HepG2 (cell line): ENCODE measurements around the gene OSBPL5. TPM values are rescaled to one million over a fixed set of nuclear protein-coding genes. Genes with fewer than 3 reads are reported as not detected.

Experiments
- ATAC-seq: fragments of 200-7000 bp; cut with Tn5 transposase; 3 replicates; pipeline ENCODE4 v1.9.1; 2020; ENCODE audit warnings: mild to moderate bottlenecking, moderate library complexity
- BruUV-seq: library from RNA; stranded (reverse); fragments of 400-500 nt; replicated peaks from 2 replicates; lab custom pipeline; 2021; lab: Mats Ljungman, UMichigan
- CTCF ChIA-PET: fragments of 300-600 bp; formaldehyde crosslinking; extraction: SDS; loops from one replicate; lab custom pipeline; 2021; ENCODE audit warnings: low total read pairs, inconsistent platforms, low intra/inter-chr PET ratio; lab: Yijun Ruan, JAX
- POLR2A ChIA-PET: fragments of 350-600 bp; sonication (Branson Sonifier 250); formaldehyde crosslinking; loops from one replicate; lab custom pipeline; 2020; ENCODE audit warnings: antibody characterized with exemption, inconsistent platforms; lab: Yijun Ruan, JAX
- DNase-seq: peaks from one replicate; pipeline ENCODE4 v3.0.0-alpha.2; 2015; ENCODE audit warnings: low spot score
- FAIRE-seq: peaks from 3 replicates; lab custom pipeline; 2011; peaks lifted over from hg19 to GRCh38; lab: Jason Lieb, UNC
- H2AFZ ChIP-seq: one replicate; pipeline ENCODE4 v1.6.1; 2011; ENCODE audit warnings: low read length, inconsistent platforms
- H3K27ac ChIP-seq: fragments of 300-600 bp; 3 replicates; pipeline ENCODE4 v1.8.0; 2011; ENCODE audit warnings: mixed run types, mild to moderate bottlenecking, mixed read lengths, low read length, inconsistent platforms; ENCODE audit not compliant: insufficient read depth; ENCODE audit errors: extremely low read length
- H3K27me3 ChIP-seq, 2 experiments: fragments of 200-600 bp in 1 of 2; 2 replicates in 1 of 2; 3 replicates in 1 of 2; pipeline versions ENCODE4 v1.6.0 to v1.8.0; 2011; ENCODE audit warnings: low read length in 2 of 2, mild to moderate bottlenecking in 2 of 2, moderate library complexity in 2 of 2, inconsistent platforms in 1 of 2; ENCODE audit not compliant: insufficient read depth in 2 of 2, control insufficient read depth in 1 of 2
- H3K36me3 ChIP-seq, 2 experiments: fragments of 200-600 bp in 1 of 2; replicated peaks in 1 of 2; 2 replicates in 1 of 2; 3 replicates in 1 of 2; pipeline versions ENCODE4 v1.5.1 to v1.8.0; 2011; ENCODE audit warnings: low read length in 2 of 2, inconsistent platforms in 1 of 2; ENCODE audit not compliant: insufficient read depth in 2 of 2, control insufficient read depth in 1 of 2
- H3K4me1 ChIP-seq: 2 replicates; pipeline ENCODE4 v1.5.1; 2012; ENCODE audit warnings: low read length, inconsistent platforms; ENCODE audit not compliant: insufficient read depth
- H3K4me2 ChIP-seq: 2 replicates; pipeline ENCODE4 v1.6.0; 2011; ENCODE audit warnings: low read depth, low read length, inconsistent platforms
- H3K4me3 ChIP-seq, 3 experiments: fragments of 200-600 bp in 1 of 3; sonication (generic), shearing (Covaris generic) in 1 of 3; replicated peaks in 1 of 3; 2 replicates each; pipeline ENCODE4 v1.5.1; 2011 to 2016; ENCODE audit warnings: low read length in 3 of 3, inconsistent platforms in 2 of 3, low read depth in 2 of 3, mild to moderate bottlenecking in 2 of 3, control low read depth in 1 of 3, mixed read lengths in 1 of 3; ENCODE audit not compliant: insufficient read depth in 1 of 3
- H3K79me2 ChIP-seq: one replicate; pipeline ENCODE4 v1.6.1; 2011; ENCODE audit warnings: low read length, inconsistent platforms; ENCODE audit not compliant: insufficient read depth
- H3K9ac ChIP-seq: 2 replicates; pipeline ENCODE4 v1.6.0; 2011; ENCODE audit warnings: mild to moderate bottlenecking, low read depth, low read length, inconsistent platforms; ENCODE audit not compliant: insufficient read depth
- H3K9me3 ChIP-seq: 2 replicates; pipeline ENCODE4 v1.5.1; 2012; ENCODE audit warnings: mild to moderate bottlenecking, low read length
- H4K20me1 ChIP-seq: 2 replicates; pipeline ENCODE4 v1.6.0; 2011; ENCODE audit warnings: inconsistent platforms, mild to moderate bottlenecking, low read length, moderate library complexity; ENCODE audit not compliant: insufficient read depth
- BRCA1 ChIP-seq: sonication (generic); formaldehyde crosslinking; IDR thresholded peaks from 2 replicates; pipeline ENCODE4 v1.4.0; 2020; ENCODE audit warnings: missing genetic modification reagents
- NFKB2 ChIP-seq: sonication (generic); formaldehyde crosslinking; IDR thresholded peaks from 2 replicates; pipeline ENCODE4 v1.4.0; 2020; ENCODE audit warnings: missing genetic modification reagents, borderline replicate concordance
- ZNF232 ChIP-seq: sonication (generic); formaldehyde crosslinking; IDR thresholded peaks from 2 replicates; pipeline ENCODE4 v1.4.0; 2020; ENCODE audit warnings: missing genetic modification reagents, borderline replicate concordance
- ZNF557 ChIP-seq: sonication (generic); formaldehyde crosslinking; IDR thresholded peaks from 2 replicates; pipeline ENCODE4 v1.4.0; 2020; ENCODE audit warnings: missing genetic modification reagents
- WGBS: methylation state at CpG from one replicate; pipeline ENCODE4 v1.1.6; 2017; ENCODE audit warnings: low lambda C conversion rate; 5-methylcytosine and 5-hydroxymethylcytosine counted together
- in situ Hi-C: cut with HindIII; loops from 2 replicates; pipeline ENCODE4 v1.10.0; 2017; ENCODE audit warnings: low pct_unique_long_range_greater_than_20kb; ENCODE audit not compliant: extremely low pct_ligation_motif_present
- intact Hi-C: fragments of 100-400 bp; cut with micrococcal nuclease; formaldehyde crosslinking; loops from one replicate; pipeline ENCODE4 v1.10.0; 2022; ENCODE audit not compliant: unreplicated experiment
- polyA plus RNA-seq, 8 experiments: library from polyadenylated mRNA; depleted of rRNA in 3 of 8; stranded (reverse) in 7 of 8; unstranded in 1 of 8; fragments of >200 nt; fragmentation: Illumina TruSeq in 4 of 8; extraction: Trizol in 4 of 8; gene quantifications; 2 replicates each; pipeline versions ENCODE4 v1.2.1 to v1.2.3, GENCODE V29; 2011 to 2016; ENCODE audit warnings: low read depth in 4 of 8, missing spikeins in 1 of 8, mixed read lengths in 1 of 8; ENCODE audit not compliant: insufficient read depth in 1 of 8
- total RNA-seq, 5 experiments: library from RNA; depleted of rRNA; stranded (reverse); fragments of >200 nt; fragmentation: Illumina TruSeq; extraction: Trizol; gene quantifications; 2 replicates each; pipeline ENCODE4 v1.2.3, GENCODE V29; 2016; ENCODE audit warnings: low read depth in 1 of 5
- TF ChIP-seq, protein P1 (sequence below): sonication (generic); formaldehyde crosslinking; IDR thresholded peaks from 2 replicates; pipeline ENCODE4 v1.5.0; 2020; ENCODE audit warnings: mild to moderate bottlenecking, low read depth, missing genetic modification reagents, borderline replicate concordance
- TF ChIP-seq, protein P2 (sequence below): sonication (generic); formaldehyde crosslinking; IDR thresholded peaks from 2 replicates; pipeline ENCODE4 v1.4.0; 2020; ENCODE audit warnings: missing genetic modification reagents, mild to moderate bottlenecking, borderline replicate concordance

OSBPL5 gene
- total and polyA plus RNA-seq, 2 of the 13 experiments (the other 11 are each of a cell fraction or from before 2014, with no cell fraction given) = not detected

- in situ Hi-C loops = no loop called here
- POLR2A ChIA-PET = no interaction called here
- no peak for ATAC-seq
Measured at GRCh38 chr11:3190600-3190999, 25.5 kb upstream of the OSBPL5 start.

More at GRCh38 chr11:3190600-3190999, 25.5 kb upstream of the OSBPL5 start:
- intact Hi-C loops = no loop called here
- H3K27ac ChIP-seq = no peak overlapping the region
- H3K4me2 ChIP-seq = no peak overlapping the region
- CTCF ChIA-PET = no interaction called here
- 17% methylated on average over 6 of the region's 6 CpGs for WGBS
- H3K36me3 ChIP-seq = no peaks in the 10 kb centered on the region
- no peak for DNase-seq
- H3K27me3 ChIP-seq = peaks cover 10 to 68% of the 10 kb centered on the region in 2 experiments
- no TSS peak for BruUV-seq
- no peak overlapping the region for H3K9ac ChIP-seq
- H3K79me2 ChIP-seq = no peaks in the 10 kb centered on the region
- TF ChIP-seq, protein P1, sequence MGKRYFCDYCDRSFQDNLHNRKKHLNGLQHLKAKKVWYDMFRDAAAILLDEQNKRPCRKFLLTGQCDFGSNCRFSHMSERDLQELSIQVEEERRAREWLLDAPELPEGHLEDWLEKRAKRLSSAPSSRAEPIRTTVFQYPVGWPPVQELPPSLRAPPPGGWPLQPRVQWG (CRISPR knock-in tag) = no peak
- TF ChIP-seq ZNF232 (CRISPR knock-in tag) (no peak), NFKB2 (no peak), ZNF557 (CRISPR knock-in tag) (no peak), BRCA1 (no peak)
- TF ChIP-seq, protein P2, sequence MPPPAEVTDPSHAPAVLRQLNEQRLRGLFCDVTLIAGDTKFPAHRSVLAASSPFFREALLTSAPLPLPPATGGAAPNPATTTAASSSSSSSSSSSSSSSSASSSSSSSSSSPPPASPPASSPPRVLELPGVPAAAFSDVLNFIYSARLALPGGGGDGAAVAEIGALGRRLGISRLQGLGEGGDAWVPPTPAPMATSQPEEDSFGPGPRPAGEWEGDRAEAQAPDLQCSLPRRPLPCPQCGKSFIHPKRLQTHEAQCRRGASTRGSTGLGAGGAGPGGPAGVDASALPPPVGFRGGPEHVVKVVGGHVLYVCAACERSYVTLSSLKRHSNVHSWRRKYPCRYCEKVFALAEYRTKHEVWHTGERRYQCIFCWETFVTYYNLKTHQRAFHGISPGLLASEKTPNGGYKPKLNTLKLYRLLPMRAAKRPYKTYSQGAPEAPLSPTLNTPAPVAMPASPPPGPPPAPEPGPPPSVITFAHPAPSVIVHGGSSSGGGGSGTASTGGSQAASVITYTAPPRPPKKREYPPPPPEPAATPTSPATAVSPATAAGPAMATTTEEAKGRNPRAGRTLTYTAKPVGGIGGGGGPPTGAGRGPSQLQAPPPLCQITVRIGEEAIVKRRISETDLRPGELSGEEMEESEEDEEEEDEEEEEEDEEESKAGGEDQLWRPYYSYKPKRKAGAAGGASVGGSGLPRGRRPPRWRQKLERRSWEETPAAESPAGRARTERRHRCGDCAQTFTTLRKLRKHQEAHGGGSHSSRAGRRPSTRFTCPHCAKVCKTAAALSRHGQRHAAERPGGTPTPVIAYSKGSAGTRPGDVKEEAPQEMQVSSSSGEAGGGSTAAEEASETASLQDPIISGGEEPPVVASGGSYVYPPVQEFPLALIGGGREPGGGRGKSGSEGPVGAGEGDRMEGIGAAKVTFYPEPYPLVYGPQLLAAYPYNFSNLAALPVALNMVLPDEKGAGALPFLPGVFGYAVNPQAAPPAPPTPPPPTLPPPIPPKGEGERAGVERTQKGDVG (CRISPR knock-in tag) = no peak
- H3K9me3 ChIP-seq = no peaks in the 10 kb centered on the region
- H4K20me1 ChIP-seq = no peaks in the 10 kb centered on the region
- H2AFZ ChIP-seq = no peak overlapping the region
- no peak for FAIRE-seq
- no peak overlapping the region for H3K4me3 ChIP-seq
- no peaks in the 10 kb centered on the region for H3K4me1 ChIP-seq
